Stimulated activated naive CD4-positive, alpha-beta T cell (primary cell): ENCODE measurements around the gene SSBP3.

ENCODE experiments used
- DNase-seq, 6 experiments: peaks; one replicate each; lab custom pipeline; 2025; lab: John Stamatoyannopoulos, UW

The SSBP3 gene

DNA sequence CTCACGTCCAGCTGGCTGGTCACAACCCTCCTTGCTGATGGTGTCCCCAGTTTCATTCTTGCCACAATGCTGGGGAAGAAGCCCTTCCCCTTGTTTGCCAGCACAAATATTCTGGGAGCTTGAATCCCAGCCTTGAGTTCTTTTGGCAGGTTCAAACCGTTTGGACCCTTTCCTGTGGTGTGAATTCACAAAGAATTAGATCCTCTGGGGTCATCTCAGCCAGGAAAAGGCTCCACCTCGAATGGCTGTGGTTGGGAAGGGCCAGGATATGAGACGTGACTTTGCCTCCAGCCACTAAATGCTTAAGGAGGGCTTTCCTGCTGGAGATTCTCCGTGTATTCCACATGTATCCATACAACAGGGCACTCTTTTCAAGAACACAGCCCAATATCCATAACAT lies 139.3 kb downstream of the SSBP3 start:
- no peak for DNase-seq

DNA sequence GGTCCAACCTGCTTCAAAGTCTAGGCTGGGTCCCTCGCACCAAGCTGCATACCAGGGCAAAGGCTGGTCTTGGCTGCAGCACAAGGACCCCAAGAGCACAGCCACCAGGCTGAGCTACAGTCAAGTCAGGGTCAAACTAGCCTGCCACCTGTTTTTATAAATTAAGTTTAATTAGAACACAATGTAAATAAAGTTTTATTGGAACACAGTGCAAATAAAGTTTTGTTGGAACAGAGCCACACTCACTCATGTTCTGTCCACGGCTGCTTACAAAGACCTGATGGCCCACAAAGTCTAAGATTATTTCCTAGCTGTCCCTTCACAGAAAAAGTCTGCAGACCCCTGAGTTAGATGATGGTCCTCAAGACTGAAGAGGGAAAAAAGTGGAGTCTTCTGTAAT lies 140.0 kb downstream of the SSBP3 start:
- no peak for DNase-seq

DNA sequence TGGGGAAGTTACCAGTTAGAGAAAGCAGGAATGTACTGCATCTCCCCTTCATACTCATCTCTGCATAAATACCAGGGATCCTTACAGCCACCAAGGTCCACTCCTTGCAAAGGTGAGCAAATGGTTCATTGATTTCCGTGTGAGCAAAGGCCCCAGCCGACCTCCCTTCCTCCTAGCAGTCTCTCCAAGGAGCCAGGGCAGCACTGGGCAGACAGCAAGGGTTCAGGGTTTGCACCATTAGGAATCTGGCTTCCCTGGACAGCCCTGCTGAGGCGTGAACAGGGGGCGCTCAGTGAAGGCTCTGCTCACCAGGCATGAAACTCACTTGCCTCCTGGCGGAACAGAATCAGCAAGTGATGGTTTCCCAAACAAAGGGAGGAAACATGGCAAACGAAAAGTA lies 140.5 kb downstream of the SSBP3 start:
- no peak for DNase-seq

DNA sequence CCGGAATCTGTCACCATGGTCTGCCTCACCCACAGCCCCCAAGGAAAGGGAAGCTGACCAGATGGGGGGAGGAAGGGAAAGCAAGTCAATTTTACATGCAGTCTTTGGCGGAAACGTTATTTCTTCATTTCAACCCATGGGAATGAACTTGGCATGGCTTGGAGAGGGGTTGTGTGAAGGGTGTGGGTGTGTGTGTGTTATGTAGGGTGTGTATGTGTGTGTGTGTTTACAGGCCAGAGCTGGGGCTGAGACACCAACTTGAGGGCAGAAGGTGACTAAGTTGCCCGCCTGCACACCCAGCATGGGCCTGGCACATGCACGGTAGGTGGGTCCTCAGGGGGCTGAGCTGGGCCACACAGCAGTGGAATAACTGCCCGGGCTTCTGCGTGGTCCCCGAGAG lies 141.1 kb downstream of the SSBP3 start:
- no peak for DNase-seq

DNA sequence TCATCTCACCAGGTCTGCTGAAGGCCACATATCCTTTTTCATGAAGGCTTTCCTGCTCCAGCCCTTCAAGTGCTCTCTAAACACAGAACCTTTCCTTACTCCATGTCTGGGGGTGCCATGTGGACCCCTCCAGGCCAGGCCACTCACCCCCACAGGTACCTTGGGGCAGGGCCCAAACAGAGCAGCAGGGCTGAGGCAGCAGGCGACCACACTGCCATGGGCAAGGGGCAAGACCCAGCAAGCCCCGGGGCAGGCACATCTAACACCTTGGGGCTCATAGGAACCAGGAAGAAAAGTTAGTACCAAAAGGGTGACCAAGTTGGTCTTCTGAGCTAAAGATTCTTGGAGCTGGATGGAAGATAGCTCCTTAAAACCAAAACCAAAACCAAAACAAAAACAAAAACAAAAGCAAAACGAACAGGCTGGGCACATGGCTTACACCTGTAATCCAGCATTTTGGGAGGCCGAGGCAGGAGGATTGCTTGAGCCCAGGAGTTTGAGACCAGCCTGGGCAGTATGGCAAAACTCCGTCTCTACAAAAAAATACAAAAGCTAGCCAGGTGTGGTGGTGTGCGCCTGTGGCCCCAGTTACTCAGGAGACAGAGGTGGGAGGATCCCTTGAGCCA lies 142.5 kb downstream of the SSBP3 start:
- no peak for DNase-seq

DNA sequence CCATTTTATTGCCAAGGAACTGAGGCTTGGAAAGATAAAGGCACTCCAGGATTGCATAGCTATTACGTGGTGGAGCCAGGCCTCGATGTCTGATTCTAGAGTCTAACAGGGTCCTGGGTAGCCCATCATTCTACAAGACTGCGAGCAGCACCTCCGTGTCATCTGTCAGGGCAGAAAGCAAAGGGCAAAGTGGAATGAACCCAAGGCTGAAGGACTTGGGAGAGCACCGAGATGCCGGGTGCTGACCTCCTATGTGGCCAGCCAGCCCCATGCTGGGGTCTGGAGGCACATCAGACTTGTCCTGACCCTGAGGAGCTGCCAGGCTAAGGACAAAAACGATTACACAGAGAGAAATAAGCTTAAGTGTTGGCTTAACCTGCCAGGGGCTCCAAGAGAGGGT lies 143.9 kb downstream of the SSBP3 start:
- DNase-seq = no peak

DNA sequence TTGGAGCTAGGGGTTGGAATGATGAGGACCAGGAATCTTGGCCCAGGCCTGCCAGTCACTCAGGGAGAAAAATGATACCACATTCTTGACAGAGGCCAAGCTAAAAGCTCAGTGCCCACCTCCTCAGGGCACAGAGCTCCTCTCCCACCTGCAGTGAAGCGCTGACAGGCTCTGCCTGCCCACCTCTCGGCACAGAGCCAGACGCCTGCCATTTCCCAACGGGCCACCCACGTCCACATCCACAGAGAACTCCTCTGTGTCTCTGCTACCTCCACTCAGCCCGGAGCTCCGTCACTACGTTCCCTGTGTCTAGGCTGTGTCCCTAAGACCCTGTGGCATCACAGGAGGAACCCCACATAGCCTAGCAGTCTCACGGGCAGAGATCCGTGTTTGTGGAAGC lies 145.4 kb downstream of the SSBP3 start:
- DNase-seq = no peak

DNA sequence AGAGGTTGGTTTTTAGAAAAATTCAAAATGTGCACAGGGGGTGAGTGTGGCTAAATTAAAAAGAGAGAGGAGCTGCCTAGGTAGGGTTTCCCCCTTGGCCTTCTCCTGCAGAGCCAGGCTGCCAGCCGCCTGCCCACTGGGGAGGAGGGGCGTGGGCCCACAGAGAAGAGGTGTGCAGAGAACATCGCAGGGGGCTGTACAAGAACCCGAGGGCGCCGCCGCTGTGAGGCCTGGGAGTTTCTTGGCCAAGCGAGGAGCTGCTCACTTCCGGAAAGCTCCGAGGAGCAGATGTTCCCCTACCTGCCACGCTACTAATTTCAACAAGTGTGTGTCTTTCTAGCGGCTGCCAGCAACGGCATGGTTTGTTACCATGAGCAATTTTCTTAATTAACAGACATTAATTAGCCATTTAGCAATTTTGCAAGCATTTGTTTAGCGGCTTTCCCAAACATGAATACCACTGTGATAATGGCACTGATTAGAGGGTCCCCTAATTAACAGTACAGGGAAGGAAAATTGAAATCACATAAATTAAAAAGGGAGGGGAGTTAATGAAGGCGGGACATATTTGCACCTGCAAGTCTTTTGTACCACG lies 146.6 kb downstream of the SSBP3 start:
- no peak for DNase-seq

DNA sequence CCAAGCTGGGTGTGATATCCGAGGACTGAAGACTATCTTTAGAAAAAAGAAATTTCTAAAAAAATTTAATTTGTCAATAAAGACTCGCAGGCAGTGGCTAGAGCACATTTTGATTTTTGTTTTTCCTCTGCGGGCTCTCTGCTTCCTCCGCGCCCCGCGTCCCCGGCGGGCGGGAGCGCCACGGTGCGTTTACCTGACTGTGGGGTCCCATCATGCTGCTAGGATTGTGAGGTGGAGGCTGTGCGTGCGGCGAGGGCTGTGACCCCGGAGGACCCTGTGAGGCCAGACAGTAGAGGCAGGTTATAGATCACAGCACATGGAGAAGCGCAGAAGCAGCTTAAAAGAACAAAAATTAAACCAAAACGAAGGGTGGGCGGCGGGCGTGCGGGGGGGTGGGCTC lies 148.3 kb downstream of the SSBP3 start:
- no peak for DNase-seq

DNA sequence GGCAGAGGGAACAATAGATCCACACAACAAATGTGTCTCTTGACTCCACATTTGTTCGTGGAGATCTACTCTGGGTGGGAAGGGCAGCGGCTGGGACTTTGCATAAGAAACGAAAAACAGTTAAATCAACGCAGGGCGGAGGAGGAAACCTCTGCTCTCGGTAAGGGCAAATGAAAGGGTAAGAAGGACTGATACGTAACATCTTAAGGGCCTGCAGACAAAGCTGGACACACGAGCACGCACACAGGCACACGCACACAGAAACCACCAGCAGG lies 148.9 kb downstream of the SSBP3 start:
- no peak for DNase-seq

DNA sequence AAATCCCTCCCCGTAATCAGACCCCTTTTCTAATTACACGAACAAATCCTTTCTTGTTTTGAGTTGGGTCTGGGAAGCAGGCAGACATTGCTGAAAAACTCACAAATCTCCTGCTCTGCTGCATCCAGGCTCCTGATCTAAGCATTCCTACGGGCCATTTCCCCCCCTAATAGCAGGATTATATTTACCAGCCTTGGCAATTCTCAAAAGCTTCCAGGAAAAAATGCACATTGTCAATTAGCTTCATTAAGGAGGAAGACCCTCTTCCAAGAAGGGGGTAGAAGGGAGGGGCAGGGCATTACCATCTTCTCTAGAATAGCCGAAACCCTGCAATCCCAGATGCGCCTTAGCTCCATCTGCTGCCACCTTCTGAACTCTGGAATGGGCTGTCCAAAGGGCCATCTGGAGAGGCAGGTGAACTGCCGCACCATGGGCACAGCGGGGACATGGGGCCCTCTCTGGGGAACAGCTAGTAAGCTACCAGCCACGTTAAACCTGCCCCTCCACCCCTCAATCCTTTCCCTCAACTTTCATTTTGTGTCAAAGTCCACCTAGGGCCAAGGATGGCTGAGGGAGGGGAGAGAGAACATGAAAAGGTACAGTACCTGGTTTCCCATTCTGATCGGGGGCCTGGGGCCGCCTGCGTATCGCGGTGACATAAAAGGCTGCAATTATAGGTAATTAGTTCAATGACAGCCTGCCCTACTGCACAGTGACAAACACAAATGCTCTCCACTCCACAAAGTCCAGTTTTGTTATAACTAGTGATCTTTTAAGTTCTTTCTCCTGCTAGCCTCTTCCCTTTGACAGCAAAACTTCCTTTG lies 149.5 kb downstream of the SSBP3 start:
- DNase-seq = no peak

DNA sequence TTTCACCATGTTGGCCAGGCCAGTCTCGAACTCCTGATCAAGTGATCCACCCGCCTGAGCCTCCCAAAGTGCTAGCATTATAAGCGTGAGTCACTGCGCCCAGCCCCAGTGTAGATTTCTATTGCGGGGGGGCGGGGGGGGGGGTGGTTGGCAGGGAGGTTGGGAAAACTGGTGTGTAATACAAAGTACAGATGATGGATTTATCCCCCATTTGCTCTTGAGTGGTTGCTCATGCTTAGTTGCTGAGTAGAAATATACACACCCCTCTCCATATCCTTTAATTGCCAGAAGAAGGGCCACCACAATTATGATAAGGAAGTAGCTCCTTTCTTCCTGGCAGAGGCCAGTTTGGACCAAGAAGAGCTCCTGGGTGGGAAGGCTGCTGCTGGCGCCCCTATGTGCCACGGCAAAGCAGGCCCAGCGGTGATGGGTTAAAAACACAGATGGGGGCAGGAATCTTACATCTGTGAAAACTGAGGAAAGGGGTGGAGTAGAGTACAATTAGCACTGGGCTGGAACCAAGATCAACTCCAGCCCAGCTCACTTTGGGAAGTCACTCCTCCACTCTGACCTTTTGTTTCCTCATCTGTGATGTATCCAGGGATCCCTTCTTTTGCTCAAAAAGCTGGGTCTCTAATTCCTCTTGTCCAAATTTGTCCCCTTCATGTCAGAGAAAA lies 151.0 kb downstream of the SSBP3 start:
- DNase-seq = no peak

DNA sequence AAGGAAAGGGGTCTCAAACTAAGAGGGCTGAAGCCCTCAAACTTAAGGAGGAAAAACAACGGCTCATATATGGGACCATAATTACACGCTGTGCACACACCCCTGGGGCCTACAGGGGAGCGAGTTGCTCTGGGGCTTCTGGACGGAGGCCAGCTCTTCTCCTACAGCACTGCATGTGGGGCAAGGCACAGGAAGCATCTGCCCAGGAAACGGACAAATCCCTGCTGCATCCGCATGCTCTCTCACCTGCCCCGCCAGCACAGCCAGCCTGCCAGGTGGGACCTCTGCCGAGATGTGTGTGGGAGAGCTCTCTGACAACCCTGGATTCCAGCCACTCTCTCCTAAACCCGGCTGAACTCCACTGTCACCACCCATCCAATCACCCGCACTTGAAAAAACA lies 152.1 kb downstream of the SSBP3 start:
- no peak for DNase-seq

DNA sequence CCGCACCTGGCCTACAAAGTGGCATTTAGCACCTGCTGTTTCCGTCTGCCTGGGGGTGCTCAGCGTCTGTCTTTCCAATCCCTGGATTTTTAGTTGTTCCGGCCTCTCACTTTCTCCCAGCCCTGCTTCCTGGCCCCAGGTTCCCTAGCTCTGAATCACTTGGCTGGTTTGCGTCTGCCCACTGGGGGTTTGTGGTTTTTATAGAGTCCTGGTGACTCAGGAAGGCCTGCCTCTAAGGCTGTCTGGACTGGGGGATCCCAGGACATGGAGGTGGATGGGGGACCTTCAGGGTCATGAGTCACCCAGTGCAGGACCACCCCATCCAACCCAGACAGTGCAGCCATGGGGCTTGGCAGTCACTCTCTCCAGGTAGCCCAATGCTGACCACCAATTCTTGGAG lies 152.7 kb downstream of the SSBP3 start:
- DNase-seq = no peak

DNA sequence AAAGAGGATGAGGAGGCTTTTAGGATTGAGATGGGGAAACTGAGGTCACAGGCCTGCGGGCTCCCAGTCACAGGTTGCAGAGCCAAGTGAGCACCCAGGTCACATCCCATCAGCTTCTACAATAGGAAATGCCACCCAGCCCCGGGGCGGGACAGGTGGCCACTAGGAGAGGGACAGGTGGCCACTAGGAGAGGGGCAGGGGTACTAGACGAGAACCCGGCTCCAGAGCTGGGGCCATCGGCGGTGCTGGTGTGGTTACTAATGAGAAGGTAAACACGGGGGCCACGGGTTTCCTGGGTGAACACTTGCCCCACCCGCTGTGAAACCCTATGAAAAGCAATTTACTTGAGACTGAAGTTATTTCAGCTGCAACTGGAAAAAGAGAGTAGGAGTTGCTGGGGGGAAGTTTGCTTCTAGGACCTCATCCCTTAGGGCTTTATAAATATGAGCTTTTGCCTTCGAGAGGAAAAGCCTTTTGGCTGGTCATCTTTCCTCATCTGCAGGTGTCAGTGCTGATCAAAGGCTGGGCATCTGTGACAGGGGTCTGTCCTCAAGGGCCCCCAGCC lies 153.7 kb downstream of the SSBP3 start:
- no peak for DNase-seq

DNA sequence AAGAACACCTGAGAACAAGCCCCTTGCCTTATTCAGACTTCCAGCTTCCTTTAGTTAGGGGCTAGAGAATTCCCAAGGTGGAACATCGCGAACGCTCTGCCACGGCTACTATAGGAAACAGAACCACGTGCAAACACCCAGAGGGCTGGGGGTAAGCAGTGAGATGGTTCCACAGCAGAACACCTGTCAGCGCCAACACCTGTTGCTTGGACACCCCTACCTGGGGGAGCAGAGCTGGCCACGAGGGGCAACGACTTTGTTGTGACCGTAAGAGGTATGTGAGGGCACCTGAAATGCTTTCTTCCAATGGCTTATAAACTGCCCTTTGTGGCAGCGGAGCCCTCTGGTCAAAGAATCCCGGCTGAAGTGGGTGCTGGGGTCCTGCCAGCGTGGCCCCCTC lies 155.5 kb downstream of the SSBP3 start:
- no peak for DNase-seq

DNA sequence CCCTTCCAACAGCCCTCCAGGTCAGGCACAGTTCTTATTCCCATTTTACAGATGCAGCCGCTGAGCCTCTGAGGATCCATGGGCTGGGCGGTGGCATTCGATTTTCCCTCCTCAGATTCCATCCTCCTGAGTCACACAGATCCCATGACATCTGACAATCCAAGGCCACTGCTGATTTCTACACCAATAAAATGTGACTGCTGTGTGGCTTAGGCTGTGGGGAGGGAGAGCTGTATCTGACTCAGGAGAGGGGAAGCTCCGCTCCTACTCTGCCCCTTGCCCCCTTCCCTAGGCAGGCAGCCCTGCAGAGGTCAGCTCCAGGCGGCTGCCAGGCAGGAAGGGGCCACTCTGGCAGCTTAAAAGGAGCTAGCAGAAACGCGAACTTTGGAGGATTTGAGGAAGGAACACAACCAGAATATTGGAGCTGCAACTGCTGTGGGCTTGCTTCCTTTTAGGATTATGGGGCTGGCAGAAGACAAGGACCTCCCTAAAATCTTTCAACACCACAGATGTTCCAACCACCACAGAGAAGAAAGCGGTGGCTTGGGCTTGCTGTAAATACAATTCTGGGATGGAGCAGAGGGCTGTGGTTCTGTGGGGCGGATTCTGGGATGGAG lies 156.3 kb downstream of the SSBP3 start:
- no peak for DNase-seq

DNA sequence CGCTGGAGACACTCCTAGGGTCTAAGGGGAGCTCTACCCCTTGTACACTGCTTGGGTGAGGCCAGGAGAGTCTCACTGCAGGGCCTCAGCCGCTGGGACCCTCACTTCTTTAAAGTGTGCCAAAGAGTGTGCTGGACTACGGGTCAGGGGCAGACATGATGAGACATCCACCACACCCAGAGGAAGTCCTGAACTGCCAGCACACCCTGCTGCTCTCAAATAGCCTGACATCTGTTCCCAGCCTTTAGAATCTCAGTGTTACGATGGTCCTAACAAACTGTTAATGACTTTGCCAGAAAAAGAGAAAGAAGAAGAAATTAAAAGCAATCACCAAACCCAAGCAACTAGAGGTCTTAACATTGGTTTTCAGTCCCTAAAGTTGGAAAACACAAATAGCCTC lies 157.2 kb downstream of the SSBP3 start:
- DNase-seq = no peak

DNA sequence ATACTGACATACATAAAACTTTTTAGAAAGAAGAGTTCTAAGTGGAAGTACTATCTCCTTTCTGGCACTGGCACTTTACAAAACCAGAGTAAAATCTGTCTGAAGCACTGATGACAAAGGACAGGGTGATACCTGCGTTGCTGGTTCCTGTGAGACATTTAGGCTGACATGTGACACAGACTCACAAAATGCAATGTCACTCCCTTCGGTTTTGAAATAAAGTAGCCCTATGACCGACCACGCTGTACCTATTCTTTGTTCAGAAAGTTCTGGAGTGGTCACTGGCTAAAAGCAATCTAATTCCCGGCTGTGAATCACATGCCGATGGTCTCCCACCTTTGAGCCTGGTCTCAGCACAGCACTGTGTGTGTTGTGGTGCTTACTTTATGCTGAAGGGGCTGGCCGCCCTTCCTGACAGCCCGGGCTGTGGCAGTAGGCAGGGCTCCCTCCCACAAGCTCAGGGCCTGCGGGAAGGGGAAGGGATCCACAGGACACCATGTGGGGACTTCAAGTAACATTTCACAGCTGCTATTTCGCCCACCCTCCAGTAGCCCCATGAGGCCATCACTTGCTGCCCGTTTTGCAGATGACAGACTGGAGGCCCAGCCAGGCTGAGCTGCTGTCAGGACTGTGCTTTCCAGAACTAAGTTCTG lies 158.2 kb downstream of the SSBP3 start:
- no peak for DNase-seq

DNA sequence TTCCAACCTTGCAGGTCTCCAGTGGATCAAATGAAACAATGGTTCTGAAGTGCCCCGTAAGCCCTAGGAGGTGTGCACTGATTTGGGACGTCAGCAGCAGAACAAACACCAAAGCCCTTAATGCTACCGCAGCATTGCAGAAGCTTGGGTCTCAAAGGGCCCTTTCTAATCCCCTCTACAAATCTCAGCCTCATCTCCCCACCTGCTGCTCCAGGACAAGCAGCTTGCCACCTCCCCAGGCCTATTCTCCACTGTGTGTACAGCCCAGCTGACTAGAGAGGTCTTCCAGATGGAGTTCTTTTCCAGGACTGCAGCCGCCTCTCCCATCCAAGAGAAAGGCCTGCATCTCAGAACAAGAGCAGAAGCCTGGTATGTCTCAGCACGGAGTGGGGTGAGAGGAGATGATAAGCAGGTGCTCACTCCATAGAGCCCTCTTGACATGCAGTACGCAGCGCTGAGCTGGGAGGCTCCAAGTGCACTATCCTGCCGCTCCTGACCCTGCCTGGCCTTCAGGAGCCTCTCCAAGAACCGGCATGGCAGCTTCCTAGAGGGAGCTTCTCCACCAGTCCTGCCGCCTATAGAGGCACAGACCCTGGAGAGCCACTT lies 160.0 kb downstream of the SSBP3 start:
- no peak for DNase-seq

DNA sequence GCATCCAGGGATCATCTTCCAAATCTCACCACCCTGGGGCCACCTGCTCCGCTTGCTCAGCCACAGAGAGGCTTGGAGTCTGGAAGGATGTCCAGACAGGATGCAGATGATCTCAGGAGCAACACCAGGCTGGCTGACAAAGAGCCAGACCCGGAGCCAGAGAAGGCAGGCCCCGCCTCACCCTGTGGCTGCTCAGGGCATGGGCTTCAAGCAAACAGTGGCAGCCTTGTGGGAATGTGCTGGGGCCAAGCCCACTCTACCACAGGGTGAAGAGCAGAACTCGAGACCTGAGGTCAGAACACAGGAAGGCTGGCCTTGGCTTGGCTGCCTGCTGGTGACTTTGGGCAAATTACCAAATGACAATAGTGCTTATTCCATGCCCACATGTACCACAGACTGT lies 160.7 kb downstream of the SSBP3 start:
- no peak for DNase-seq
